ENCODE data around the gene UGT2B15. TPM values are rescaled to one million over a fixed set of nuclear protein-coding genes. Genes with fewer than 3 reads are reported as not detected.
"Not testable (repeated sequence)": the region's sequence is repeated elsewhere in the genome, so short reads cannot be mapped to it uniquely, and the experiment has no call there.

UGT2B15 gene
- total RNA-seq (2014; rRNA removed; shearing (Covaris generic)) = not detected in 2 replicates

- in situ Hi-C loops (cut with HindIII; ENCODE audit: low sequenced_read_pairs); DNase-seq (ENCODE audit: low spot score): not testable (repeated sequence)
Observed at GRCh38 chr4:68670479-68670939, at the start of gene UGT2B15. TSS of gene UGT2B15 (minus strand) at chr4:68670652. CDS start at chr4:68670618, 34 bp downstream.

- in situ Hi-C loops (cut with HindIII; ENCODE audit: low sequenced_read_pairs) = no loop called here
- DNase-seq (ENCODE audit: low spot score) = no peak
Observed at GRCh38 chr4:68719075-68719473, 48.6 kb upstream of the UGT2B15 start.

DNA sequence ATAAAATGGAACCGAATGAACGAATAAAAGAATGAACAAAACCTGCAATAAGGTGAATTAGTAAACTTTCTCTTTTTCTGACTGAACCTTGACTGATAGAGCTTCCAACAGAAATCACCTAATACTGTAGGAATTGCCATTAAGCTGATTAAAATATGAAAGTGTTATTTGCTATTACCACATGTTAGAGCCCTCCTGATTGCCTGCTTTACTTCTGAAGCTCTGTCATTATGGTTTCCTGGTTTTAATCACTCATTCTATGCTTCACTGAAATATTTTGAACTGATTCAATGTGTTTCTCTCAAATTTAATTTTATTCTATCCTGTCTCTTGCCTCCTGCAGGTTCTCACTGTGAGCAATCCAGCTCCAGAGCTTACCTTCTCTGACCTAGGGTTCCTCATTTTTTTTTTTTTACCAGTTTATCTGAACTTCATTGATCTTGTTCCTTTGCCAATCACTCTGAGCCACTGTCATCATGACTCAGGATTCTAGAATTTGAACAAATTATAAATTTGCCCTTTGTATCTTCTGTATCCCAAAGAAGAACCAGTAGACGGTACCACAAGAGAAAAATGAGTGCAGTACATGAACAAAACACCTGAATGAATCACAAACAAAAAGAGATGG lies 48.1 kb upstream of the UGT2B15 start:
- DNase-seq (ENCODE audit: low spot score) = no peak
- in situ Hi-C loops (cut with HindIII; ENCODE audit: low sequenced_read_pairs) = no loop called here

- DNase-seq (ENCODE audit: low spot score) = no peak
- in situ Hi-C loops (cut with HindIII; ENCODE audit: low sequenced_read_pairs) = no loop called here
Observed at GRCh38 chr4:68717999-68718398, 47.5 kb upstream of the UGT2B15 start.

GRCh38 chr4:68714400-68714799 lies 43.9 kb upstream of the UGT2B15 start:
- no peak for DNase-seq (ENCODE audit: low spot score)
- in situ Hi-C loops (cut with HindIII; ENCODE audit: low sequenced_read_pairs) = no loop called here

DNA sequence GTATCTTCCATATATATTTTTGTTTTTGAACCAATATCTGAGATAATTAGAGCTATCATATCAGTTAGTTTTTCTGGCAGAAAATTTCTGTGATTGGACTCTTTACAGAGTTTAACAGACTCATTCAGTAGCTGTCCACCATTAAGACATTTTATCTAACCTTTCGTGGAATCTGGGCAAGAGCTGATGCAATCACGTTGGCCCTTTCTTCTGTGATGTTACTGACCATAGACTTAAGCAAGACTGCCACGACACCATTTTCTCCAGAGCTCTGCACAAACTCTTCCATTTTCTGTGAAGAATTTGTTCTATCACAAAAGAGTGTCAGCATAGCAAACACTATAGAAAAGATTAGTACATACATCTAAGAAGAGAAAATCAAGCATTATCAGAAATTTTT lies 41.8 kb upstream of the UGT2B15 start:
- no peak for DNase-seq (ENCODE audit: low spot score)
- in situ Hi-C loops (cut with HindIII; ENCODE audit: low sequenced_read_pairs) = no loop called here

- DNase-seq (ENCODE audit: low spot score) = no peak
- in situ Hi-C loops (cut with HindIII; ENCODE audit: low sequenced_read_pairs) = no loop called here
Observed at GRCh38 chr4:68708566-68708965, 38.1 kb upstream of the UGT2B15 start.

DNA sequence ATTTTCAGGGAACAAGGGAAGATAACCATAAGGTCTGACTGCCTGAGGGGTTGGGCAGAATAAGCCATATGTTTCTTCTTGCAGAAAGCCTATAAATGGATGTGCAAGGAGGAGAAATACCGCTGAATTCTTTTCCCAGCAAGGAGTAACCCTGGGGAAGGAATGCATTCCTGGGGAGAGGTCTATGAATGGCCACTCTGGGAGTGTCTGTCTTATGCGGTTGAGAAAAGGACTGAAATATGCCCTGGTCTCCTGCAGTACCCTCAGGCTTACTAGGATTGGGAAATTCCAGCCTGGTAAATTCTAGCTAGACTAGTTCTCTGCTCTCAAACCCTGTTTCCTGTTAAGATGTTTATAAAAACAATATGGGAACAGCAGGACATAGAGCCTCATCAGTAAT lies 32.7 kb upstream of the UGT2B15 start:
- in situ Hi-C loops (cut with HindIII; ENCODE audit: low sequenced_read_pairs); DNase-seq (ENCODE audit: low spot score): not testable (repeated sequence)

GRCh38 chr4:68700152-68700551 lies 29.7 kb upstream of the UGT2B15 start:
- DNase-seq (ENCODE audit: low spot score) = no peak
- in situ Hi-C loops (cut with HindIII; ENCODE audit: low sequenced_read_pairs) = no loop called here

DNA sequence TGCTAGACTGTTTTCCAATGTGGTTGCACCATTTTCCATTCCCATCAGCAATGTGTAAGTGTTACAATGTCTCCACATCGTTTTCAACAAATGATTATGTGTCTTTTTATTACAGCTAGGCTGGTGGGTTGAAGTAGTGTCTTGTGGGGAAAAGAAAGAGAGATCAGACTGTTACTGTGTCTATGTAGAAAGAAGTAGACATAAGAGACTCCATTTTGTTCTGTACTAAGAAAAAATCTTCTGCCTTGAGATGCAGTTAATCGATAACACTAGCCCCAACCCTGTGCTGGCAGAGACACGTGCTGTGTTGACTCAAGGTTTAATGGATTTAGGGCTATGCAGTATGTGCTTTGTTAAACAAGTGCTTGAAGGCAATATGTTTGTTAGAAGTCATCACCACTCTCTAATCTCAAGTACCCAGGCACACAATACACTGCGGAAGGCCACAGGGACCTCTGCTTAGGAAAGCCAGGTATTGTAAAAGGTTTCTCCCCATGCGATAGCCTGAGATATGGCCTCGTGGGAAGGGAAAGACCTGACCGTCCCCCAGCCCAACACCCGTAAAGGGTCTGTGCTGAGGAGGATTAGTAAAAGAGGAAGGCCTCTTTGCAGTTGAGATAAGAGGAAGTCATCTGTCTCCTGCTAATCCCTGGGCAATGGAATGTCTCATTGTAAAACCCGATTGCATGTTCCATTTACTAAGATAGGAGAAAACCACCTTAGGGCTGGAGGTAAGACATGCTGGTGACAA lies 23.0 kb upstream of the UGT2B15 start:
- DNase-seq (ENCODE audit: low spot score) = no peak
- in situ Hi-C loops (cut with HindIII; ENCODE audit: low sequenced_read_pairs) = no loop called here

- in situ Hi-C loops (cut with HindIII; ENCODE audit: low sequenced_read_pairs) = no loop called here
- no peak for DNase-seq (ENCODE audit: low spot score)
Observed at GRCh38 chr4:68691186-68691585, 20.7 kb upstream of the UGT2B15 start.

DNA sequence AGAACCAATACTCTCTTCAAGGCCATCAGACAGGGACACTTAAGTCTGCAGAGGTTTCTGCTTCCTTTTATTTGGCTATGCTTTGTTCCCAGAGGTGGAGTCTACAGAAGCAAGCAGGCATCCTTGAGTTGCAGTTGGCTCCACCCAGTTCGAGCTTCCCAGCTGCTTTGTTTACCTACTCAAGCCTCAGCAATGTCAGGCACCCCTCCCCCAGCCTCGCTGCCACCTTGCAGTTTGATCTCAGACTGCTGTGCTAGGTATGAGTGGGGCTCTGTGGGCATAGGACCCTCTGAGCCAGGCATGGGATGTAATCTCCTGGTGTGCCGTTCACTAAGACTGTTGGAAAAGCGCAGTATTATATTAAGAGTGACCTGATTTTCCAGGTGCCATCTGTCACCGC lies 12.6 kb upstream of the UGT2B15 start:
- no peak for DNase-seq (ENCODE audit: low spot score)
- in situ Hi-C loops (cut with HindIII; ENCODE audit: low sequenced_read_pairs) = no loop called here

DNA sequence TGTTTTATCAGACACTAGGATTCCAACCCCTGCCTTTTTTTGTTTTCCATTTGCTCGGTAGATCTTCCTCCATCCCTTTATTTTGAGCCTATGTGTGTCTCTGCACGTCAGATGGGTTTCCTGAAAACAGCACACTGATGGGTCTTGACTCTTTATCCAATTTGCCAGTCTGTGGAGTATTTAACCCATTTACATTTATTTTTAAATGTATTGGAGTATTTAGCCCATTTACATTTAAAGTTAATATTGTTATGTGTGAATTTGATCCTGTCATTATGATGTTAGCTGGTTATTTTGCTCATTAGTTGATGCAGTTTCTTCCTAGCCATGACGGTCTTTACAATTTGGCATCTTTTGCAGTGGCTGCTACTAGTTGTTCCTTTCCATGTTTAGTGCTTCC lies 10.8 kb upstream of the UGT2B15 start:
- DNase-seq (ENCODE audit: low spot score); in situ Hi-C loops (cut with HindIII; ENCODE audit: low sequenced_read_pairs): not testable (repeated sequence)

GRCh38 chr4:68673143-68673542 lies 2.7 kb upstream of the UGT2B15 start:
- in situ Hi-C loops (cut with HindIII; ENCODE audit: low sequenced_read_pairs) = no loop called here
- DNase-seq (ENCODE audit: low spot score) = no peak

DNA sequence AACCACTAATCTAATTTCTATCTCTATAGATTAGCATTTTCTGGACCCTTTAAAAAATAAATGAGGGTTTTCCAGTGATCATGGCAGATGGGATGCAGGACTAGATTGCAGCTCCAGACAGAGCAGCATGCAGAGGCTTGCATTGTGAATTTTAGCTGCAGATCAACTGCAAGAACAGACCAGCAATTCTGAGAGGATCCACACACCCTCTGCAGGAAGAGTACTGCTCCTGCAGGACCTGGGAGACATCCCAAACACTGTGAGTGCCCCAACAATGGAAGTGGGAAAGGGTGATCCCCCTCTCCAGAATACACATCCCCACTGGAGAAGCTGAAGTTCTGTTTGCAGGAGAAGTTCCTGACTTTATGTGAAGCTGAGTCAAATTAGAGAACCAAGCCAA lies 765 bp upstream of the UGT2B15 start:
- in situ Hi-C loops (cut with HindIII; ENCODE audit: low sequenced_read_pairs); DNase-seq (ENCODE audit: low spot score): not testable (repeated sequence)

- in situ Hi-C loops (cut with HindIII; ENCODE audit: low sequenced_read_pairs); DNase-seq (ENCODE audit: low spot score): not testable (repeated sequence)
Observed at GRCh38 chr4:68668537-68669163, 1.8 kb downstream of the UGT2B15 start.

GRCh38 chr4:68667551-68667950 lies 2.9 kb downstream of the UGT2B15 start:
- in situ Hi-C loops (cut with HindIII; ENCODE audit: low sequenced_read_pairs); DNase-seq (ENCODE audit: low spot score): not testable (repeated sequence)

DNA sequence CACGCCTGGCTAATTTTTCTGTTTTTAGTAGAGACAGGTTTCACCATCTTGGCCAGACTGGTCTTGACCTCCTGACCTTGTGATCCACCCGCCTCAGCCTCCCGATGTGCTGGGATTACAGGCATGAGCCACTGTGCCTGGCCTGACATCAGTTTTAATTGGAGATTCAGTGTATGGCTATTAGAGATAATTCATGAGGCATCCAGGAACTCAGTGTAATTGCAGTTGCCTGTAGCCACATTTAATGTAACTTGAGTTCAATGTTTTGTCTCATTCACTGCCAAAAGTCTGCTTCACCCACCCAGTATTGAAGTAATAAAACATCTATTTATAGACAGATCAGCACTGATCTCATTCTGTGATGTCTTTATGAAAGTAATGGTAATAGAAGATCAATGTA lies 5.7 kb downstream of the UGT2B15 start:
- in situ Hi-C loops (cut with HindIII; ENCODE audit: low sequenced_read_pairs); DNase-seq (ENCODE audit: low spot score): not testable (repeated sequence)

- in situ Hi-C loops (cut with HindIII; ENCODE audit: low sequenced_read_pairs); DNase-seq (ENCODE audit: low spot score): not testable (repeated sequence)
Observed at GRCh38 chr4:68662836-68663574, 7.4 kb downstream of the UGT2B15 start.
